Hematopoietic multipotent progenitor cell treated with erythropoietin and hydrocortisone succinate and interleukin-3 and kit ligand, for 4 days (in vitro differentiated cells): Measurements from ENCODE around the gene KLHL35.
"Not testable (repeated sequence)": the region's sequence is repeated elsewhere in the genome, so short reads cannot be mapped to it uniquely, and the experiment has no call there.

Experiments
- DNase-seq: peaks from one replicate; pipeline ENCODE4 v3.0.0-alpha.2; 2015

Gene KLHL35

GRCh38 chr11:75387736-75388294 is 45.2 kb downstream of the KLHL35 start:
- no peak for DNase-seq

DNA sequence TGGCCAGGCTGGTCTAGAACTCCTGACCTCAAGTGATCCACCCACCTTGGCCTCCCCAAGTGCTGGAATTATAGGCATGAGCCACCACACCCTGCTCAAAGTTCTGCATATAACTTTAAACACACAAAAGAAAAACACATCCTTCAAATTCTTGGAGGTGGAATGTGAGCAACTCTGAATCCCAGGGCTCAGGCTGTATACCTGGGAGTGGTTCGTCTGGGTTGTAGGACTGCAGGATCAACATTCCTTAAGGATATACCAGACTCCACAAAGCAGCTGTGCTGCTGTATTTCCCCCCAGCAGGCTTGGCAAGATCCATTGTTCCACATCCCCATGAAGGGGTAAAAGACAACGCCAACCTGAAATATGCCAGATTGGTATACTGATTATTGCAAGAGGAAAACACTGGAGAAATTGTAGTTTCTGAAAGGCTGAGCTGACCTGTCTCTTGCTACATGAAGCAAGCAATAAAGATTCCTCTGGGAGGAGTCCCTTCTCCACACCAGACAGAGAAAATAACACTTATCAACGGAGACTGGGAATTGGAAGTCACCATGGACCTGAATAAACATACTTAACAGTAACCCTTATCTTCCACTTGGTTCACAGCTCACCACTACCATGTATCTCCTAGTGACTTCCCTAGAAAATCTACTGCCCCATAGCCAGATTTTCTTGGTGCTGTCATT is 45.9 kb downstream of the KLHL35 start:
- no peak for DNase-seq

GRCh38 chr11:75384438-75385080 is 48.4 kb downstream of the KLHL35 start:
- peak; percentile 87 for DNase-seq

GRCh38 chr11:75383246-75383645 is 49.8 kb downstream of the KLHL35 start:
- DNase-seq: peak; percentile 88

- DNase-seq: peak; percentile 69
Observed at GRCh38 chr11:75380716-75381420, 52.1 kb downstream of the KLHL35 start.

- DNase-seq: no peak
Observed at GRCh38 chr11:75380245-75380644, 52.8 kb downstream of the KLHL35 start.

GRCh38 chr11:75378776-75379175 is 54.2 kb downstream of the KLHL35 start:
- not testable (repeated sequence) for DNase-seq

DNA sequence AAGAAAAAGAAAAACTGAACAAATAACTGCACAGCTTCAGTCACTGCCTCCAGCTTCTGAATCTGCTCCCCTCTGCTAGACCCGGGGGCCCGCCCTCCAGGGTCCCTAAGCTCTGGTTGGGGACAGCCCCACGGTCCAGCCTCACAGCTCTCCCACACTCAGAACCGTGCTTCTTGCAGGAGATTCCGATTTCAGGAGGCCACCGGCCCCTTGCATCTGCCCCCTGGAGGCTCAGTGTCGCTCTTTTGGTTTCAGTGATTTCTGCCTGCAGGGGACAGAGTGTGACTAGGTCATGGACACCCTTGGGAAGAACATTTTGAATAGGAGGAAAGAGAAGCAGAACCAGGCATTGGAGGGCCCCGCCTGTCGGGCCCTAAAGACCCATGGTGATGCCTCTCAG is 56.8 kb downstream of the KLHL35 start:
- DNase-seq: no peak

DNA sequence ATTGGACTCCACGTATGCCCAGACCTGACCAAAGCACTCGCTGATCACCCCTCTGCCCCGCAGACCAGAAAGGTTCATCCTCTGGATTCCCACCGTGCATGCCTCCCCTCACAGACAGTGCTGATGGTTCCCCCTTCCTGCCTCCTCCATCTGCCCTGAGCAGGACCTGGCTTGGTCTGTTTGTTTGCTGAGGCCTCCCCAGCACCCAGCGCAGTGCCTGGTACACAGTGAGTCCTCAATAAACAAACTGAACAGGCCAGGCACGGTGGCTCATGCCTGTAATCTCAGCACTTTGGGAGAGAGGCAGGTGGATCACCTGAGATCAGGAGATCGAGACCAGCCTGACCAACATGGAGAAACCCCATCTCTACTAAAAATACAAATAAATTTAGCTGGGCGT is 57.4 kb downstream of the KLHL35 start:
- no peak for DNase-seq

- DNase-seq: no peak
Observed at GRCh38 chr11:75374646-75375045, 58.4 kb downstream of the KLHL35 start.

DNA sequence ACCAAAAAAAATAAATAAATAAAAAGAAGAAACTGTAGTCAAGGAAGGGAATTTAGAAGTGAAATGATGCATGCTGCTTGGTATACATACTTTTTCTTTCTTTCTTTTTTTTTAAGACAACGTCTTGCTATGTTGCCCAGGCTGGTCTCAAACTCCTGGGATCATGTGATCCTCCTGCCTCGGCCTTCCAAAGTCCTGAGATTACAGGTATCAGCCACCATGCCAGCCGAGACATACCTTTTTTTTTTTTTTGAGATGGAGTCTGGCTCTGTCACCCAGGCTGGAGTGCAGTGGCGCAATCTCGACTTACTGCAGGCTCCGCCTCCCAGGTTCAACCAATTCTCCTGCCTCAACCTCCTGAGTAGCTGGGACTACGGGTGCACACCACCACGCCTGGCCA is 59.8 kb downstream of the KLHL35 start:
- DNase-seq: no peak
